ENCODE measurements around the gene KRI1.

KRI1 gene

GRCh38 chr19:10518444-10519361 is 47.1 kb downstream of the KRI1 start:
- DNase-seq (ENCODE audit: low spot score) = no peak

GRCh38 chr19:10517760-10518443 is 47.9 kb downstream of the KRI1 start:
- no peak for DNase-seq (ENCODE audit: low spot score)

GRCh38 chr19:10517361-10517759 is 48.5 kb downstream of the KRI1 start, which contains the start of gene S1PR5:
TSS of gene S1PR5 (minus strand) at chr19:10517447. CDS start at chr19:10515011, 2,436 bp downstream.
- DNase-seq (ENCODE audit: low spot score) = no peak

GRCh38 chr19:10516671-10517286 is 49.0 kb downstream of the KRI1 start:
- DNase-seq (ENCODE audit: low spot score) = no peak

GRCh38 chr19:10516064-10516385 is 49.8 kb downstream of the KRI1 start:
- DNase-seq (ENCODE audit: low spot score) = no peak

- DNase-seq (ENCODE audit: low spot score) = no peak
Measured at GRCh38 chr19:10514211-10515145, 51.3 kb downstream of the KRI1 start.

GRCh38 chr19:10513223-10513622 is 52.6 kb downstream of the KRI1 start:
- DNase-seq (ENCODE audit: low spot score) = no peak

- peak; percentile 35 for DNase-seq (ENCODE audit: low spot score)
Measured at GRCh38 chr19:10510301-10510802, 55.5 kb downstream of the KRI1 start.

GRCh38 chr19:10508707-10509106 is 57.1 kb downstream of the KRI1 start:
- DNase-seq (ENCODE audit: low spot score) = no peak

GRCh38 chr19:10508036-10508435 is 57.8 kb downstream of the KRI1 start:
- no peak for DNase-seq (ENCODE audit: low spot score)

- DNase-seq (ENCODE audit: low spot score) = peak; percentile 82
Measured at GRCh38 chr19:10505583-10506229, 60.1 kb downstream of the KRI1 start.

All from hematopoietic multipotent progenitor cell treated with erythropoietin and hydrocortisone succinate and interleukin-3 and kit ligand, for 17 days (in vitro differentiated cells).